CD4-positive, alpha-beta T cell treated with Interleukin-4 for 4 hours (primary cell): ENCODE results near the gene BMERB1.
"Not testable (repeated sequence)": the region's sequence is repeated elsewhere in the genome, so short reads cannot be mapped to it uniquely, and the experiment has no call there.

ENCODE experiments used
- DNase-seq: peaks from one replicate; pipeline ENCODE4 v3.0.0-alpha.2; 2020

The BMERB1 gene

GRCh38 chr16:15434425-15435215 lies at the start of gene BMERB1:
BMERB1 (plus strand) TSS chr16:15434588; CDS start chr16:15434654, 66 bp downstream.
- peak; percentile 12 for DNase-seq

GRCh38 chr16:15388060-15388459 lies 46.3 kb upstream of the BMERB1 start:
- DNase-seq: not testable (repeated sequence)

GRCh38 chr16:15389916-15390315 lies 44.5 kb upstream of the BMERB1 start:
- not testable (repeated sequence) for DNase-seq

- not testable (repeated sequence) for DNase-seq
These were observed 41.4 kb upstream of the BMERB1 start for GRCh38 chr16:15393025-15393424.

GRCh38 chr16:15395631-15396508 lies 38.5 kb upstream of the BMERB1 start, which contains the start of gene MPV17L:
MPV17L (plus strand) TSS chr16:15395754; CDS start chr16:15395898, 144 bp downstream.
- DNase-seq: not testable (repeated sequence)

- DNase-seq: not testable (repeated sequence)
These were observed 37.9 kb upstream of the BMERB1 start for GRCh38 chr16:15396509-15396829.

GRCh38 chr16:15396948-15397594 lies 37.3 kb upstream of the BMERB1 start:
- DNase-seq: no peak

- DNase-seq: no peak
These were observed 35.6 kb upstream of the BMERB1 start for GRCh38 chr16:15398618-15399316.

- no peak for DNase-seq
These were observed 35.1 kb upstream of the BMERB1 start for GRCh38 chr16:15399317-15399716.

GRCh38 chr16:15400314-15400713 lies 34.1 kb upstream of the BMERB1 start:
- DNase-seq: not testable (repeated sequence)

- DNase-seq: no peak
These were observed 32.4 kb upstream of the BMERB1 start for GRCh38 chr16:15401972-15402371.

GRCh38 chr16:15403392-15403995 lies 30.9 kb upstream of the BMERB1 start:
- no peak for DNase-seq

- not testable (repeated sequence) for DNase-seq
These were observed 30.3 kb upstream of the BMERB1 start for GRCh38 chr16:15404091-15404490.

GRCh38 chr16:15404792-15405191 lies 29.6 kb upstream of the BMERB1 start:
- DNase-seq: no peak

- DNase-seq: not testable (repeated sequence)
These were observed 26.6 kb upstream of the BMERB1 start for GRCh38 chr16:15407756-15408155.

- DNase-seq: not testable (repeated sequence)
These were observed 24.9 kb upstream of the BMERB1 start for GRCh38 chr16:15409476-15409875.

GRCh38 chr16:15415511-15415985 lies 18.8 kb upstream of the BMERB1 start:
- DNase-seq: no peak

- DNase-seq: no peak
These were observed 17.2 kb upstream of the BMERB1 start for GRCh38 chr16:15417197-15417596.

- no peak for DNase-seq
These were observed 16.2 kb upstream of the BMERB1 start for GRCh38 chr16:15418206-15418605.

GRCh38 chr16:15421696-15422095 lies 12.7 kb upstream of the BMERB1 start:
- DNase-seq: not testable (repeated sequence)

- no peak for DNase-seq
These were observed 12.2 kb upstream of the BMERB1 start for GRCh38 chr16:15422222-15422621.

GRCh38 chr16:15425861-15426260 lies 8.5 kb upstream of the BMERB1 start:
- no peak for DNase-seq
